Urinary bladder (tissue), 4 donors: ENCODE data around the gene PGAP6. TPM values are rescaled to one million over a fixed set of nuclear protein-coding genes. Genes with fewer than 3 reads are reported as not detected.
"Not testable (repeated sequence)": the region's sequence is repeated elsewhere in the genome, so short reads cannot be mapped to it uniquely, and the experiment has no call there.

Experiments
- DNase-seq: peaks from one replicate; pipeline ENCODE4 v3.0.0-alpha.2; 2015; ENCODE audit errors: extremely low spot score
- H3K27ac ChIP-seq: one replicate; pipeline ENCODE4 v1.5.1; 2013; ENCODE audit warnings: low read depth, mild to moderate bottlenecking, moderate library complexity
- H3K36me3 ChIP-seq: one replicate; pipeline ENCODE4 v1.6.1; 2013; ENCODE audit warnings: mild to moderate bottlenecking, moderate library complexity; ENCODE audit not compliant: insufficient read depth
- H3K4me1 ChIP-seq: one replicate; pipeline ENCODE4 v1.6.1; 2013; ENCODE audit warnings: mild to moderate bottlenecking, moderate library complexity; ENCODE audit not compliant: insufficient read depth
- H3K4me3 ChIP-seq: one replicate; pipeline ENCODE4 v1.5.1; 2013; ENCODE audit warnings: low read depth, low read length
- WGBS: extraction: QIAGEN DNeasy Blood & Tissue Kit; methylation state at CpG from one replicate; pipeline ENCODE4 v1.1.7; 2013; 5-methylcytosine and 5-hydroxymethylcytosine counted together
- polyA plus RNA-seq: library from polyadenylated mRNA; stranded (reverse); fragments of 200-250 nt; gene quantifications from one replicate; pipeline ENCODE4 v1.2.3, GENCODE V29; 2013
- total RNA-seq: library from RNA; depleted of rRNA; stranded (reverse); fragments of >200 nt; gene quantifications from one replicate; pipeline ENCODE4 v1.2.3, GENCODE V29; 2014
- donor health status: healthy with polysubstance abuse.
- donor health status: healthy.

PGAP6 gene
- total and polyA plus RNA-seq, 2 donors, result 15.9 to 53.8 TPM

DNA sequence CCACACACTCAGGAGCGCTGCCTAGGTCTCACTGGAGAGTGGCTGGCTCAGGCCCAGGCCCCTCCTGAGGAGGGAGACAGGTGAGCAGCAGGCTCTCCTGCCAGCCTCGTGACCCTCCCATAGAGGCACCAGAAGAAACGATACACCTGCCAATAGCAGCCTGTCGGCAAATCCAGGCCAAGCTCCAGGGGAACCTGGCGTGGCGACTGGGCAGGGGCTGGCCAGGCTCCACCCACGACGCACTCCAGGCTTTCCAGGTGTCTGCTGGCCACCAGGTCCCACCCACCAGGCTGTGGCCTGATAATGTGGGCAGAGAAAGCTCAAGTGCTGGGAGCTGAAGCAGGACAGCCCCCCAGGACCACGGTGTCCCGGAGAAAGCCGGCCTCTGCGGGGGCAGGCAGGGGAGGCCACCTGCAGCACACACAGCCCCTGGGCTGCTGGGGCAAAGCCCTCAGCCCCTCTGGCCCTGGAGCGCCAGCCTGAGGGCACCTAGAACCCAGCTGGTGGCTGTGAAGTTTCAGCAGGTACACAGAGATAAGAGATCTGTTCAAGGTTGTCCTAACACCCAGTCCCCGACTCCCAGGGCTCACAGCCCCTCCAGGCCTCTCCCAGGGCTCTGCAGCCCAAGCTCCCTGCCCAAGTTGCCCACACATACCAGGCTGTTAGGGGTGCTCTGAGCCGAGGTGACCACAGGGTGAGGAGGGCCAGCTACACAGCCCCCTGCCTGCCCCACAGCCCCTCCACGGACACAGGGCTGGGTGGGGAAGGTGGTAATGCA, 2.4 kb downstream of the PGAP6 start:
- WGBS, result 88% methylated on average over 16 of the region's 16 CpGs
- H3K4me3 ChIP-seq, result no peak overlapping the region
- H3K27ac ChIP-seq, result no peak overlapping the region
- no peaks in the 10 kb centered on the region for H3K36me3 ChIP-seq
- no peak for DNase-seq
- H3K4me1 ChIP-seq, result no peaks in the 10 kb centered on the region

DNA sequence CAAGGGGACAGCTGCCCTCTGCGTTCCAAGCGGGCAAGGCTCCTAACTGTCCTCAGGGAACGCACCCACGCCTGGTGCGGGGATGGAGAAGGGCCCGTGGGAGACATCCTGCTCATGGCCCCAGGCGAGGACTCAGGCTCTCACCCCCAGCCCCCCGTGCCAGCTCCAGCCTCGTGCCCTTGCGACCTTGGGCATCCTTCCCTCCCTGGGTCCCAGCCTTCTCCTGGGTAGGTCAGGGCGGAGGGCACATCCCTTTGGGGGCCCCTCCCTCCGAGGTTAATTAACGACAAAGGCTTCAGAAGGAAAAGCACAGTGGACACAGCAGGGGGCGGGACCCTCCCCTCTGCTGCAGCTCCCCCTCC, 3.0 kb downstream of the PGAP6 start:
- no peak overlapping the region for H3K4me3 ChIP-seq
- WGBS, result 76% methylated on average over 14 of the region's 14 CpGs

DNA sequence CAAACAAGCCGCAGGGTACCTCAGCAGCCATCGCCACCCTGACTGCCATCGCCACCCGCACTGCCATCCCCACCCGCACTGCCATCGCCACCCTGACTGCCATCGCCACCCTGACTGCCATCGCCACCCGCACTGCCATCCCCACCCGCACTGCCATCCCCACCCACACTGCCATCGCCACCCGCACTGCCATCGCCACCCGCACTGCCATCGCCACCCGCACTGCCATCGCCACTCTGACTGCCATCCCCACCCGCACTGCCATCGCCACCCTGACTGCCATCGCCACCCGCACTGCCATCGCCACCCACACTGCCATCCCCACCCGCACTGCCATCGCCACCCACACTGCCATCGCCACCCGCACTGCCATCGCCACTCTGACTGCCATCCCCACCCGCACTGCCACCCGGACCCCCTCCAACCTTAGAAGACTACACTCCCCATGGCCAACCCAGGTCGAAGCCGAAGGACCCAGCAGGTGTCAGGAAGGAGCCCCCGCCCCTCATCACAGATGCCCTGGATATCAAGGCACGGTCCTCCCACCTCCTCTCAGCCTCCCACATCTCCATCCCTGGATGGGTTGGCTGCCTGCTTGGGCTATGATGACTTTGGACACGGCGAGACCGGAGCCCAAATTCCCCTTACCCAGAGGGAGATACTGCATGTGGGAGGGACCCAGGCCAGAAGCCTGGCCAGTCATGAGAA, 3.5 kb downstream of the PGAP6 start:
- 91% methylated on average over 36 of the region's 36 CpGs for WGBS
- not testable (repeated sequence) for H3K4me1 ChIP-seq, H3K4me3 ChIP-seq, H3K36me3 ChIP-seq, H3K27ac ChIP-seq, DNase-seq

More for the DNA sequence above, 3.0 kb downstream of the PGAP6 start:
- no peaks in the 10 kb centered on the region for H3K36me3 ChIP-seq
- H3K27ac ChIP-seq, result no peak overlapping the region
- H3K4me1 ChIP-seq, result no peaks in the 10 kb centered on the region
- no peak for DNase-seq

DNA sequence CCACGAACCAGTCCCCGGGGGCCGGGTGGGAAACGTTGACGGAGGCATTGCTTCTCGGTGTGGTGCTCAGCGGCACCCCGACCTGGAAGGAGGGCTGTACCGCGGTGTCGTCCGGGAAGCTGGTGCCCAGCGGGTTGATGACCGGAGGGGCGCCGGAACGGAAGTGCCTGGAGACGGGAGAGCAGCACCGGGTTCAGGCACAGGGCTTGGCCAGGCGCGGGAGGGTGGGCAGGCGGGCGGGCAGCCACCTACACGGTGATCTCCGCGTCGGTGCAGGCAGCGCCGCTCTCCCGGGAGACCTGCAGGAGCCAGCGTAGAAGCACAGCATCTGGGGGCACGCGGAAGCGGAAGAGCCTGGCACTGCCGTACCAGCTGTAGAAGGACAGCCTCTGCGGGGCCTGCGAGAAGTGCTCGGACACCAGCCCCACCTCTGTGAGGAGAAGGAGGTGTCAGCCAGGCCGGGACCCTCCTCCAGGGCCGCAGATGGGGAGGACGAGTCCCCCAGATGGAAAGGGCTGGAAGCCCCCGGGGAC, 4.3 kb downstream of the PGAP6 start:
- H3K36me3 ChIP-seq, result no peaks in the 10 kb centered on the region
- DNase-seq, result no peak
- H3K4me3 ChIP-seq, result no peak overlapping the region
- 90% methylated on average over 42 of the region's 42 CpGs for whole genome bisulfite sequencing
- H3K4me1 ChIP-seq, result no peaks in the 10 kb centered on the region
- H3K27ac ChIP-seq, result no peak overlapping the region

DNA sequence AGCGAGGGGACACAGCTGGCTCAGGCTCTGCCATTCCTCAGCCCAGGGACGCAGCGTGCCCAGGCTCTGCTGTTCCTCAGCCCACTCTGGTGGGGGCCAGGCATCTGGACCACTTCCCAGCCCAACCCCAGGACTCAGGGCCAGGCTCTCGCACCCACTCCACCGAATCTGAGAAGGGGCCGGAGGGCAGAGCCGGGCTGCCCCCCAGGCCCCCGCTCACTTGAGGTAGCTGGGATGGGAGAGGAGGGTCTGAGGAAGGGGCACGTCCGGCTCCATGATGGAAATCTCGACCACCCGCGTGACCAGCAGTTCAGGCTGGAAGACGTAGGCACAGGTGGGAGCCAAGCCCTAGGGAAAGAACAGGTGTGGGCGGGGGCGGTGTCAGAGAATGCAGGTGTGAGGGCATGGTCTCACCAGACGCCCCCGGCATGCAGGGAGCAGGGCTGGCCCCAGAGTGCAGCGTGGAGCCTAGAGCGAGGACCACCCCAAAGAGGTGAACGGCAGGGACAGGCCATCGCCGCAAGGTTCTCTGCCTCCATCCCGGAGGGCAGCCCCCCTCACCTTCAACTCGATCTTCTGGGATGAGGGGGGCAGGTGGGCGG, 4.9 kb downstream of the PGAP6 start:
- H3K4me3 ChIP-seq, result no peak overlapping the region
- 90% methylated on average over 26 of the region's 26 CpGs for WGBS
- no peak for DNase-seq
- no peak overlapping the region for H3K27ac ChIP-seq
- H3K4me1 ChIP-seq, result no peaks in the 10 kb centered on the region
- H3K36me3 ChIP-seq, result no peaks in the 10 kb centered on the region

- Histone ChIP-seq H3K36me3 (no peaks in the 10 kb centered on the region), H3K27ac (no peak overlapping the region), H3K4me3 (no peak overlapping the region), H3K4me1 (no peaks in the 10 kb centered on the region)
- no peak for DNase-seq
- 96% methylated on average over 44 of the region's 44 CpGs for WGBS
Measured at GRCh38 chr16:375927-376816, 5.6 kb downstream of the PGAP6 start.

DNA sequence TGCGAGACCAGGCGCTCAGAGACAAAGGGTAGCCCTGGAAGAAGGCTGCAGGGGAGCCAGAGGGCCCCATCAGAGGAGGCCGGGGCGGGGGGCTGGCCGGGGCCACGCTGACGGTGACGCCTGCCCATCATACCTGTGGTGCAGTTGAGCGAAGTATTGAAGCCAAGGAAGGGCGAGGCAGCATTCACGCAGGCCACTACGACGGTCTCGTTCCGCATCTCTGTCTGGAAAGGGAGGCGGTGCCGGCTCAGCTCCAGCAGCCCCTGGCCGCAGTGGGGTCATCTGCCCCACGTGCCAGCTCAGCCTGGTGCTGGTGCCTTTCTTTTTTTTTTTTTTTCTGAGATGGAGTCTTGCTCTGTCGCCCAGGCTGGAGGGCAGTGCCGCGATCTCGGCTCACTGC, 6.6 kb downstream of the PGAP6 start:
- H3K27ac ChIP-seq, result no peak overlapping the region
- H3K36me3 ChIP-seq, result no peaks in the 10 kb centered on the region
- DNase-seq, result no peak
- no peak overlapping the region for H3K4me3 ChIP-seq
- H3K4me1 ChIP-seq, result no peaks in the 10 kb centered on the region
- 93% methylated on average over 23 of the region's 23 CpGs for WGBS

DNA sequence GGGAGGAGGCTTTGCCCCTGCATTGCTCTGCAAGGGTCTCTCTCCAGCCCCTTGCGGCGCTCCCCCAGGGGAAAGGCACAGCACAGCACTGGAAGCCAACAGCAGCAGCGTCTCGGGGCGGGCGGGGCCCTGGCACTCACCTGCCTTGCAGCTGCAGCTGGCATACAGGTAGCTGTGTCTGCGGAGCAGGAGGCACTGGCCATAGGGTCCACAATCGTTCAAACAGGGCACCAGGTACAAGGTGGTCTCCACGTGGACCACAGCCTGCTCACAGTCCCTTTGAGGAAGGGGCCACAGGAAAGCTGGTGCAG, 7.2 kb downstream of the PGAP6 start:
- Histone ChIP-seq H3K36me3 (no peaks in the 10 kb centered on the region), H3K4me3 (no peak overlapping the region), H3K4me1 (no peaks in the 10 kb centered on the region), H3K27ac (no peak overlapping the region)
- no peak for DNase-seq
- 95% methylated on average over 9 of the region's 9 CpGs for WGBS

DNA sequence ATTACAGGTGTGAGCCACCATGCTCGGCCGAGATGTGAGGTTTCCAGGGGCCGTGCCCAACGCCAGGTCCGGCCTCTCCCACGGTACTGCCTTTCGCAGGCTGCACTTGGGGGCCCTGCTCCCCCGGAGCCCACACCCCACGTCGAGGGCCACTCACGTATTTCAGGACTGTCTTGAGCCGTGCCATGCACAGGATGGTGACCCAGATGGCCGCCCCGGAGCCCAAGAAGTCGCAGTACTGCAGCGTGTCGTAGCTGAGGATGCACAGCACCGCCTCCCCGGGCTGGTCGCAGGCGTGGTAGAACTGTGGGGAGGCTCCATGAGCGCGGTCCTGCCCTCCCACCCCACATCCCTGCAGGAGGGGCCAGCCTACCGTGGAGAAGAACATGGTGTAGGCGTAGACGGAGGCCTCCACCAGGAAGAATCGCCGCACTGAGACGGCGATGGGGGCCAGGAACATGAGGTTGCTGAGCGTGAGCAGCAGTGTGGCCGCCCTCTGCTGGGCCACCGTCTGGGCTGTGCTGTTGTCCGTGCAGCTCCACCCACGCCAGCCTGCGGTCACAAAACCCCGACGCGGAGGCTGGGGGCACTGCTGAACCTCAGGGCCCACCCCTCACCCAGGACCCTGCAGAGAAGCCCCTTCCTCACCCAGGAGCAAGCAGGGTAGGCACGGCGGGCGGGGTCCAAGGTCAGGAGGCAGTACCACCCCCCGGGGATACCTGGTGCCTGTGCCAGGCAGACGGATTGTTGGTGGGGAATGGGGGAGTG, 7.7 kb downstream of the PGAP6 start:
- WGBS, result 90% methylated on average over 44 of the region's 44 CpGs
- Histone ChIP-seq H3K27ac (no peak overlapping the region), H3K36me3 (no peaks in the 10 kb centered on the region), H3K4me3 (no peak overlapping the region), H3K4me1 (no peaks in the 10 kb centered on the region)
- no peak for DNase-seq

GRCh38 chr16:373020-373598, 8.7 kb downstream of the PGAP6 start:
- 88% methylated on average over 5 of the region's 5 CpGs for WGBS
- no peaks in the 10 kb centered on the region for H3K4me1 ChIP-seq
- H3K36me3 ChIP-seq, result no peaks in the 10 kb centered on the region
- no peak overlapping the region for H3K27ac ChIP-seq
- DNase-seq, result no peak
- H3K4me3 ChIP-seq, result no peak overlapping the region

GRCh38 chr16:372302-372983, 9.3 kb downstream of the PGAP6 start:
- peaks cover 4% of the 10 kb centered on the region for H3K36me3 ChIP-seq
- no peak for DNase-seq
- WGBS, result 91% methylated on average over 19 of the region's 19 CpGs

More at GRCh38 chr16:372302-372983, 9.3 kb downstream of the PGAP6 start:
- no peak overlapping the region for H3K27ac ChIP-seq
- H3K4me3 ChIP-seq, result no peak overlapping the region
- H3K4me1 ChIP-seq, result no peaks in the 10 kb centered on the region
